GM21515 (cell line): ENCODE measurements around the gene ETV6.

ENCODE experiments used
- ATAC-seq: cut with Tn5 transposase; IDR thresholded peaks from one replicate; pipeline ENCODE4 v1.9.1; 2021; ENCODE audit not compliant: unreplicated experiment

ETV6 gene

GRCh38 chr12:11877102-11877826 is 227.8 kb downstream of the ETV6 start:
- ATAC-seq, result no peak

DNA sequence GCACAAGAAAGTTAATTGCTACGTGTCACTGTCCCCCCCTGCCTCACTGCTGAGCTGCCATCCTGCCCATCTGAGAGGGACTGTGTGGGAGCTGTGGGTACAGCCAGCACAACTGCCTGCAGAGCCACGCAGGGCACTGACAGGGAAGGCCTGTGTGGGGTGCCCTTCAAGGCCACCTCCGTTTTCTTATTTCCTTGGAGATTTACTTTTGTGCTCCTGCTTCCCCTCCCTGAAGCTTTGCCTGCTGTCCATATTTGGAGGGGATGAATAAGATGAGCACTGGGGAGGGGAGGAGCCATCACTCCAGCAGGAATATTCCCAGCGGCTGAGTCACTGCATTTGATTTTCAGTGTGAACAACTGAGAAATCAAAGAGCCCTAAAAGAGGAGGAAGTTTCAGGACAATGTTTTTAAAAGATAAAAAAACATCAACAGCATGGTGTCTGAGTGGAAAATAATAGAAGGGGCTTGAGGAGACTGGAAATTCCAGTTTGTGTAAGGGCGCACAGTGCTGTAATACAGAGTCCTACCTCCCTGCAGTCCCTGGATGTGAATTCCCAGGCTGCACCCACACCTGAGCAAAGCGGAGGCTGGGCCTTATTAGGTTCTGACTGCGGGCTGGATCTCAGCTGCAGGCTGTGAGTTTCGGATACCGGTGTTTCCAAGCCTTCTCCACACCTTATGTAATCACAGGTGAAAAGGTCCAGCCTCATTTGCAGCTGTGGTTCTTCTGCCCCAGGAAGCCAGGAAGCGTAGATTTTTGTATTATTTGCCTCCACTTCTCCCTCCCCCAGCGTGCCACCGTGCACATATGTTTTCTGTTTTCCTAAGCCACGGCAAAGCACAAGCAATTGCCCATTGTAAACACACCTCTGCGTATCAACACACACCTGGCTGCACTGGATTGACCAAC is 228.7 kb downstream of the ETV6 start:
- ATAC-seq, result no peak

GRCh38 chr12:11879306-11879705 is 229.8 kb downstream of the ETV6 start:
- ATAC-seq, result no peak

GRCh38 chr12:11880381-11880780 is 230.9 kb downstream of the ETV6 start:
- no peak for ATAC-seq

DNA sequence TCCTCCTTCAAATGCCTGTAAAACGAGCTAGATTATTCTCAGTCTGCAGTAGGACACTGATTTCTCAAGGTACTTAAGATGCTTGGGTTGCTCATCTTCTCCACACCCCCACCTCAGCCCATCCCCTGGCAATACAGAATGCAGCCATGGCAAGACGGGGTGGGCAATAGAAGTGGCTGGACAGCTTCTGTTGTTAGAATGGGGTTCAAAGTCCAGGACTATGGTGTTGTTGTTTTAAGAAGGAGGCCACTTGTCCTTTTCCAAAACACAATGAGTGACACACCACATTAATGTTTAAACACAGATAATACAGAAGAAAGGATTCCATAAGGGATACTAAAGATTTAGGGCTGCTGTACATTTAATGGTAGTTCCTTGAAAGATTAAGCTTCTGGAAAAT is 232.4 kb downstream of the ETV6 start:
- no peak for ATAC-seq

DNA sequence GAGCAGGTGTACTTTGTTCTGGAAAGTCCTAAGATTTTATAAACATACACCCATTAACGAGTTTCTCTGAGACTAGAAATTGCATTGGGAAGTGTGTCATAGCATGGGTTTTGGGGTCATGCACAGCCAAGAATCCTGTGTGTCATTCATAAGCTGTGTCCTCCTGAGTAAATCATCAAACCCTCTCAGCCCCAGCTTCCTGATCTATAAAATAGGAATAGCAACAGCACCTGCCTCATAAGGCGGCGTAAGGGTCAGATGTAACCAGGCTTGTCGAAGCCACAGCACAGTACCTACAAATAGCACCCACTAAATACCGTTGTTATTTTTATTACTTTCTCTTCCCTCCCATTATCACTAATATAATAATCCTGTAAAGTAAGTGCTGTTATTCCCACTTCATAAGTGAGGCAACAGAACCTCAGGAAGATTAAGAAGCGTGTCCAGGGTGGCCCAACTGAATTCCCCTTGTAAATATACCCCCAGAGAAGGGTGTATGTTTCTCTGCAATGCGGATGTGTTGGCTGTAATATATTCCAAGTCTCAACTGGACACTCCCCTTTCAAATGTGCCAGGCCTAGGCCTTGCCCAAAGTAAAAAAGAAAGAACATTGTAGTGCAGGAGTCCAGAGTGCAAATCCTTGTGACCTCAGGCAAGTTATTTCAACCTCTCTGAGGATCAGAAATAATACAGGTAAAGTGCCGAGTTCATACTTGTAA is 233.0 kb downstream of the ETV6 start:
- ATAC-seq, result no peak

GRCh38 chr12:11884116-11884515 is 234.6 kb downstream of the ETV6 start:
- no peak for ATAC-seq

DNA sequence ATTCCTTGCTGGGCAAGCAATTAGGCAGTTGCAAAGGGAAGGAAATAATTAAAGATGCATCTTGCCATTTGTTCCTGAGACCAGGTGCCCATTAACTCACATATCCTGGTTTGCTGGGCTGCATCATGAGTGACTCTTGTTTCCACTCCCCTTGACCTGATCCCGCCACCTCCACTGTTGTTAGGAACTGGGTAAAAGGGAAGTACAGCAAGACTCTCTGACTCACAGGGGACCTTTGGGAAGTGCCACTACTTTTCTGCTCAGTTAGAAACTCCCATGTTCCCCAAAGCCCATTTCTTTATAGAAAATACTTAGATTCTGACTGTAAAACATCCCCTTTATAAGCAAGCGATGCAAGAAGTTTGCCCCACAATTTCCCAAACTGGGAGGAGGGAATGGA is 235.2 kb downstream of the ETV6 start:
- no peak for ATAC-seq

- no peak for ATAC-seq
Measured at GRCh38 chr12:11885261-11886038, 236.0 kb downstream of the ETV6 start.

- ATAC-seq, result no peak
Measured at GRCh38 chr12:11886339-11886738, 236.9 kb downstream of the ETV6 start.

DNA sequence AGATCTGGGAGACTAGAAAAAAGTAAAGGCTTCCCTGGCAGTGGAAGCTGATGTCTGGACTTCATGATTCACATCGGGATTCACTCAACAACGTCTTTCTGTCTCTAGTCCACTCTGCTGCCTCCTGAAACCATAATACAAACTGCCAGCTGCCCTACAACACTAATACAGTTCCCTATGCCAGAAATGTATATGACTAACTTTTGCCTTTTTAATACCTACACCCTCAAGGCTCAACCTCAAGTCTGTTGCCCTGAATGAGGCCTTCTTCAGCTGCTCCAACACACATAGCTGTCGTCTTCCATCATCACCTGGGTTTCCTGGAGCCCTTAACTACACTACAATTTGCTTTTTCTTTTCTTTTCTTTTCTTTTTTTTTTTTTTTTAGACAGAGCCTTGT is 238.6 kb downstream of the ETV6 start:
- no peak for ATAC-seq

DNA sequence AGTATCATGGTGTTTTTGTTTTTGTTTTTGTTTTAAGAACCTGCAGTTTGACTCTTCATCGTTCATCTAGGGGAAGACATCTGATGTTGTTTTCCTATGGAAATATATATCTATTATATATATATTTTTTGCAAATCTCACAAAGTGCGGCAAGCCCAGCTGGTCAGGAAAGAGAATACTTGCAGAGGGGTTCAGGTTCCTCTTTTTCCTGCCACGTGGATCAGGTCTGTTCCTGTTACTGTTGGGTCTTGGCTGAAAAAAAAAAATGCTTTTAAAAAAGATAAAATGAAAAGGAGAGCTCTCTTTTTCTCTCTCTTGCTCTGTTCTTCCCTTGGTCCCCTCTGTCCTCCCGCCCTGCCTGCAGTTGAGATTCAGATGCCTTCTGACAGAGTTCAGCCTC is 241.9 kb downstream of the ETV6 start:
- ATAC-seq, result no peak

- ATAC-seq, result no peak
Measured at GRCh38 chr12:11891754-11892386, 242.4 kb downstream of the ETV6 start.

DNA sequence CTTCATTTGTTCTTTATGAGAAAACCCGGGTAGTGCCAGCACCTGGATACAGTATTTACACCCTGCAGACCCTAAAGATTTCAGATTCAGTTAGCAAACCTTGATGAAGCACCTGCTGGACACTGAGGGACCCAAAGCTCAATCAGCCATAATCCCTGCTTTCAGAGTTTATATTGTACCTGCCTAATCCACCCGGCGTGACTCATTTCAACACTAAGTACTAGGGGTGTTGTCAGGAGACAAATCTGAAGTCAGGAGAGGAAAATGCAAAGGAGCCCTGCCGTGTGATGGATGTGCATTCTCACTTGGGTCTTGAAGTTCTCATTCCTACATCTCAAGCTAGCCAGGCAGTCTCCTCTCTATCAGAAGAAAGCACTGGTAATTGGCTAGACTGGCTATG is 244.5 kb downstream of the ETV6 start:
- no peak for ATAC-seq

GRCh38 chr12:11894890-11895289 is 245.4 kb downstream of the ETV6 start:
- no peak for ATAC-seq

DNA sequence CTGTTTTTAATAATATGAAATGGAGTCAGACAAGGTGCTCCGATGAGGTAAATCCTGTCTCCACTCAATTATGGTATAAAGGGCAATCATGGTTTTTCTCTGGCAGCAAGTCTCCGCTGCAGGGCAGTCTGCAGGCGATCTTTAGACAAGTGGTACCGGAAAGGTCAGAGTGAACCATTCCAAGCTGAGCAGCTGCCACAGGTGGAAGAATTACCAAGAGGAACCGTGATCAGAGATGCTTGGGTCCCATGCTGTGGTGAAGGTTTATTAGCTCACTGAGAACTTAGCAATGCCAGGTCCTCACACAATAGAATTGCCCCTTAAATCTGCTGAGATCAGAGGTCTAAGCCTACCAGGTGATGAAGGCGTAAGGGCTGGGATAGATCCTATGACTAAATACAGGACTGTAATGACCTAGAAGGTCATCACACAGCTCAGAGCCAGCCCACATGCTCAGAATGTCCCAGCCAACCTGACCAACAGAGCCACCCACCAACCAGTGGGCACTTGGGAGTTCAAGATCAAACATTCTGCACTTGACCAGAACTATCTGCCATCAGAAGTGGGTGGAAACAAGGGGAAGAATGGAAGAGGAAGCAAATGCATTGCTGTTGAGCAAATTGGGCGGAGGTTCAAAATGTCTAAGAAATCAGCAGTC is 246.1 kb downstream of the ETV6 start:
- no peak for ATAC-seq

GRCh38 chr12:11896417-11896929 is 247.0 kb downstream of the ETV6 start:
- no peak for ATAC-seq

DNA sequence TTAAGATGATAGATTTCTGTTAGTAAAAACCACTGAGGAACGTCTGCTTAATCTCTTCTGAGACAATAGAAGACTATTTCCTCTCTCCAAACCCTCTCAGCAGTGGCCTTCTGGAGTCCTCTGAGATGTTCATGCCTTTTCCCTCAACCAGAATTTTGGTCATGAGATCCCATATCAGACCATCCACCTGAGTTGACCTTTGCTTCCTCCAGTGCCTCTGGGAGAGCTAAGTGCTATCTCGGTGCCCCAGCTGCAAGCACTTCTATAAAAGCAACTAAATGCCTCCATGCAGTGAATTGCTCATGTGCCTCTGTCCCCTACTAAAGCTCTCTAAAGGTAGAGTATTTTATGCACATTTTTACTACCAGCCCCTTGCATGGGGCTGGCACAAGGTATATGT is 248.4 kb downstream of the ETV6 start:
- no peak for ATAC-seq

GRCh38 chr12:11901701-11902524 is 252.4 kb downstream of the ETV6 start:
- no peak for ATAC-seq
